K562 (cell line): ENCODE results near the gene SLC6A13. TPM values are rescaled to one million over a fixed set of nuclear protein-coding genes. Genes with fewer than 3 reads are reported as not detected.

Experiments
- ARNT ChIP-seq, 2 experiments: fragments of 450-650 bp; IDR thresholded peaks; 2 replicates each; pipeline ENCODE4 v1.6.1; 2016; ENCODE audit warnings: mild to moderate bottlenecking in 1 of 2
- CREM ChIP-seq: IDR thresholded peaks from 2 replicates; pipeline ENCODE4 v1.6.1; 2014; ENCODE audit warnings: antibody characterized with exemption, low read depth
- MTA2 ChIP-seq: fragments of 450-650 bp; IDR thresholded peaks from 2 replicates; pipeline ENCODE4 v1.6.1; 2016; ENCODE audit warnings: low read depth
- NFRKB ChIP-seq: fragments of 450-650 bp; IDR thresholded peaks from 2 replicates; pipeline ENCODE4 v1.6.1; 2016; ENCODE audit warnings: low read depth
- RFX1 ChIP-seq: fragments of 450-650 bp; IDR thresholded peaks from 2 replicates; pipeline ENCODE4 v1.6.1; 2016; ENCODE audit warnings: mild to moderate bottlenecking, moderate library complexity
- ZNF717 ChIP-seq: fragments of 250-450 bp; sonication (Bioruptor Pico); IDR thresholded peaks from 2 replicates; pipeline ENCODE4 v1.5.0; 2021
- polyA plus RNA-seq, 8 experiments: library from polyadenylated mRNA; depleted of rRNA in 4 of 8; stranded (reverse) in 5 of 8; unstranded in 3 of 8; fragments of >200 nt; fragmentation: Nextera tagmentation in 2 of 8; fragmentation: Illumina TruSeq in 1 of 8; extraction: Ambion mirVana in 2 of 8; extraction: Trizol in 1 of 8; gene quantifications; 2 replicates each; pipeline versions ENCODE4 v1.2.1 to v1.2.3, GENCODE V29; 2011 to 2014; ENCODE audit warnings: inconsistent platforms in 1 of 8, missing spikeins in 1 of 8
- total RNA-seq, 7 experiments: library from RNA; depleted of rRNA in 6 of 7; stranded (reverse); fragments of >200 nt in 6 of 7; fragmentation: Illumina TruSeq in 2 of 7; extraction: Trizol in 2 of 7; gene quantifications; 2 replicates each; pipeline versions ENCODE4 v1.2.1 to v1.2.3, GENCODE V29; 2011 to 2021; ENCODE audit warnings: low replicate concordance in 1 of 7
- TF ChIP-seq, protein P1 (sequence below): IDR thresholded peaks from 2 replicates; pipeline ENCODE4 v1.6.1; 2014; ENCODE audit warnings: antibody characterized with exemption
- TF ChIP-seq, protein P2 (sequence below): fragments of 250-450 bp; sonication (Bioruptor Pico); IDR thresholded peaks from 2 replicates; pipeline ENCODE4 v1.4.0; 2020; ENCODE audit warnings: mild to moderate bottlenecking, moderate library complexity, borderline replicate concordance

Gene SLC6A13
- total and polyA plus RNA-seq, 9 of the 15 experiments (the other 6 are each of a cell fraction or from before 2014, with no cell fraction given) = 0.06 to 0.33 (median 0.22) TPM; not detected in 4

DNA sequence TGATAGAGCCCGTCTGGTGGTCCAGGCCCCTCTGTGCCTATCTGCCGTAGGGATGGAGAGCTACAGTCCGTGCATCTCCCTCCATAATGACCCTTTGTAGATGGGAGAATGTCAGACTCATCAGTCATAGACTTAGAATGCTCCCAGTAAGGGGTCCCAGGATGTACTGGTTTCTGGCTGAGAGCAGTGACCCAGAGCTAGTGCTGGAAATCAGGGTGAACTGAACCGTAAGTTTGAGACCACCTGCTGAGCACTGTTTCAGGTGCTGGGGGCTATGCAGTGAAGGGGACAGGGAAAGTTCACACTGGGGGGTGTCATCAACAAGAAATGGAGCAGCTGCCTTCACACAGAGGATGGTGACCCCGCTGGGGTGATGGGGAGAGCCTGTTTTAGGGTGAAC is 82.8 kb downstream of the SLC6A13 start (continued):
- TF ChIP-seq RFX1 = no peak
- no peak for TF ChIP-seq ARNT (IDR thresholded peaks at IDR 0.05)
- no peak for TF ChIP-seq CREM
- no peak for TF ChIP-seq MTA2
- no peak for TF ChIP-seq NFRKB
- TF ChIP-seq, protein P1, sequence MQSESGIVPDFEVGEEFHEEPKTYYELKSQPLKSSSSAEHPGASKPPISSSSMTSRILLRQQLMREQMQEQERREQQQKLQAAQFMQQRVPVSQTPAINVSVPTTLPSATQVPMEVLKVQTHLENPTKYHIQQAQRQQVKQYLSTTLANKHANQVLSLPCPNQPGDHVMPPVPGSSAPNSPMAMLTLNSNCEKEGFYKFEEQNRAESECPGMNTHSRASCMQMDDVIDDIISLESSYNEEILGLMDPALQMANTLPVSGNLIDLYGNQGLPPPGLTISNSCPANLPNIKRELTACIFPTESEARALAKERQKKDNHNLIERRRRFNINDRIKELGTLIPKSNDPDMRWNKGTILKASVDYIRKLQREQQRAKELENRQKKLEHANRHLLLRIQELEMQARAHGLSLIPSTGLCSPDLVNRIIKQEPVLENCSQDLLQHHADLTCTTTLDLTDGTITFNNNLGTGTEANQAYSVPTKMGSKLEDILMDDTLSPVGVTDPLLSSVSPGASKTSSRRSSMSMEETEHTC = no peak
- TF ChIP-seq, protein P2, sequence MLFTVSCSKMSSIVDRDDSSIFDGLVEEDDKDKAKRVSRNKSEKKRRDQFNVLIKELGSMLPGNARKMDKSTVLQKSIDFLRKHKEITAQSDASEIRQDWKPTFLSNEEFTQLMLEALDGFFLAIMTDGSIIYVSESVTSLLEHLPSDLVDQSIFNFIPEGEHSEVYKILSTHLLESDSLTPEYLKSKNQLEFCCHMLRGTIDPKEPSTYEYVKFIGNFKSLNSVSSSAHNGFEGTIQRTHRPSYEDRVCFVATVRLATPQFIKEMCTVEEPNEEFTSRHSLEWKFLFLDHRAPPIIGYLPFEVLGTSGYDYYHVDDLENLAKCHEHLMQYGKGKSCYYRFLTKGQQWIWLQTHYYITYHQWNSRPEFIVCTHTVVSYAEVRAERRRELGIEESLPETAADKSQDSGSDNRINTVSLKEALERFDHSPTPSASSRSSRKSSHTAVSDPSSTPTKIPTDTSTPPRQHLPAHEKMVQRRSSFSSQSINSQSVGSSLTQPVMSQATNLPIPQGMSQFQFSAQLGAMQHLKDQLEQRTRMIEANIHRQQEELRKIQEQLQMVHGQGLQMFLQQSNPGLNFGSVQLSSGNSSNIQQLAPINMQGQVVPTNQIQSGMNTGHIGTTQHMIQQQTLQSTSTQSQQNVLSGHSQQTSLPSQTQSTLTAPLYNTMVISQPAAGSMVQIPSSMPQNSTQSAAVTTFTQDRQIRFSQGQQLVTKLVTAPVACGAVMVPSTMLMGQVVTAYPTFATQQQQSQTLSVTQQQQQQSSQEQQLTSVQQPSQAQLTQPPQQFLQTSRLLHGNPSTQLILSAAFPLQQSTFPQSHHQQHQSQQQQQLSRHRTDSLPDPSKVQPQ (CRISPR knock-in tag) = no peak
- TF ChIP-seq ZNF717 (CRISPR knock-in tag) = no peak
